Brain microvascular endothelial cell (primary cell): Measurements from ENCODE around the gene MLN.

Source experiments
- DNase-seq: peaks from one replicate; pipeline ENCODE4 v3.0.0-alpha.2; 2020
- H3K27ac ChIP-seq: fragments of 250-450 bp; sonication (Bioruptor Pico); 2 replicates; pipeline ENCODE4 v1.5.1; 2020; ENCODE audit warnings: mild to moderate bottlenecking, moderate library complexity
- H3K27me3 ChIP-seq: fragments of 250-450 bp; sonication (Bioruptor Pico); replicated peaks from 2 replicates; pipeline ENCODE4 v1.5.1; 2020; ENCODE audit warnings: mild to moderate bottlenecking
- H3K36me3 ChIP-seq: fragments of 250-450 bp; sonication (Bioruptor Pico); replicated peaks from 2 replicates; pipeline ENCODE4 v1.5.1; 2020; ENCODE audit warnings: mild to moderate bottlenecking
- H3K4me3 ChIP-seq: 2 replicates; pipeline ENCODE4 v1.5.1; 2011; ENCODE audit warnings: low read depth, mild to moderate bottlenecking, control low read depth, low read length, moderate library complexity
- in situ Hi-C: cut with HindIII; loops from 2 replicates; pipeline ENCODE4 v1.10.0; 2017; ENCODE audit warnings: low sequenced_read_pairs, low pct_ligation_motif_present
- TF ChIP-seq, protein P1 (sequence below): IDR thresholded peaks from 2 replicates; pipeline ENCODE4 v1.5.1; 2011; ENCODE audit warnings: low read depth, mild to moderate bottlenecking, moderate library complexity, low read length, control low read depth, inconsistent platforms; ENCODE audit errors: missing control alignments

The MLN gene

DNA sequence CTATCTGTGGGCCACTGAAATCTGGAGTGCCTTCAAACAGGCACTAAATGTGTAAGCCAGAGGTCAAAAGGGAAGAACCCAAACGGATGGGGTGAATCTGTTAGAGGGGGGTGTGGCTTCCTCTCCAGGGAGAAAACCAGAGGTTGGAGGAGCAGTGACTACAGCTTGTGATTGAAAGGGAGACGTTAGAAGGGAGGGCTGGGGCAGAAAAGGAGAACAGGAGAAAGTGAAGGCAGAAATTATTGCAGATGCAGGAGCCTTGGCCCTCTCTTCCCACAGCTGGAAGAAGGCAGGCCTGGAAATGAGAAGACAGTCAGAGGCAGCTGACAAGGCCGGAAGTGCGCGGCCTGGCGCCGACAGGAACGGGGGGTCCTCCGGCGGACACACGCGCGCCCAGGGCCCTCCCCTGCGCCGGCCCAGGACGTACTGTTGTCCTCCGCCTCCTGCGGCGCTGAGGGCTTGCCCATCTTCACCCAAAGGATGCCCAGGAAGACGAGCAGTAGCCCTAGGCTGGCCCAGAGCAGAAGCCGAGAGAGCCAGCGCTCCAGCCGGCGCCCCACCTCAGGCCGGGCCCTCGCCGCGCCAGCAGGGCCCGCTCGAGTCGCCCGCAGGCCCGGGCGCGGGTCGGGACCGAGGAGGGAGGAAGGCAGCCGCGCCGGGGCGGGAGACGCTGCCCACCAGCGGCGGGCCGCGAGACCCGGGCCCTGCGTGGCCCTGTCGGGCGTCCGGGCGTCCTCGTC lies 15.7 kb downstream of the MLN start:
- Histone ChIP-seq H3K27me3 (no peaks in the 10 kb centered on the region), H3K36me3 (peaks cover 11% of the 10 kb centered on the region), H3K4me3 (peak overlapping the region; percentile 69), H3K27ac (peak overlapping the region; percentile 92)
- in situ Hi-C loops = no loop called here
- TF ChIP-seq, protein P1, sequence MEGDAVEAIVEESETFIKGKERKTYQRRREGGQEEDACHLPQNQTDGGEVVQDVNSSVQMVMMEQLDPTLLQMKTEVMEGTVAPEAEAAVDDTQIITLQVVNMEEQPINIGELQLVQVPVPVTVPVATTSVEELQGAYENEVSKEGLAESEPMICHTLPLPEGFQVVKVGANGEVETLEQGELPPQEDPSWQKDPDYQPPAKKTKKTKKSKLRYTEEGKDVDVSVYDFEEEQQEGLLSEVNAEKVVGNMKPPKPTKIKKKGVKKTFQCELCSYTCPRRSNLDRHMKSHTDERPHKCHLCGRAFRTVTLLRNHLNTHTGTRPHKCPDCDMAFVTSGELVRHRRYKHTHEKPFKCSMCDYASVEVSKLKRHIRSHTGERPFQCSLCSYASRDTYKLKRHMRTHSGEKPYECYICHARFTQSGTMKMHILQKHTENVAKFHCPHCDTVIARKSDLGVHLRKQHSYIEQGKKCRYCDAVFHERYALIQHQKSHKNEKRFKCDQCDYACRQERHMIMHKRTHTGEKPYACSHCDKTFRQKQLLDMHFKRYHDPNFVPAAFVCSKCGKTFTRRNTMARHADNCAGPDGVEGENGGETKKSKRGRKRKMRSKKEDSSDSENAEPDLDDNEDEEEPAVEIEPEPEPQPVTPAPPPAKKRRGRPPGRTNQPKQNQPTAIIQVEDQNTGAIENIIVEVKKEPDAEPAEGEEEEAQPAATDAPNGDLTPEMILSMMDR = no peak
- DNase-seq = peak; percentile 65

DNA sequence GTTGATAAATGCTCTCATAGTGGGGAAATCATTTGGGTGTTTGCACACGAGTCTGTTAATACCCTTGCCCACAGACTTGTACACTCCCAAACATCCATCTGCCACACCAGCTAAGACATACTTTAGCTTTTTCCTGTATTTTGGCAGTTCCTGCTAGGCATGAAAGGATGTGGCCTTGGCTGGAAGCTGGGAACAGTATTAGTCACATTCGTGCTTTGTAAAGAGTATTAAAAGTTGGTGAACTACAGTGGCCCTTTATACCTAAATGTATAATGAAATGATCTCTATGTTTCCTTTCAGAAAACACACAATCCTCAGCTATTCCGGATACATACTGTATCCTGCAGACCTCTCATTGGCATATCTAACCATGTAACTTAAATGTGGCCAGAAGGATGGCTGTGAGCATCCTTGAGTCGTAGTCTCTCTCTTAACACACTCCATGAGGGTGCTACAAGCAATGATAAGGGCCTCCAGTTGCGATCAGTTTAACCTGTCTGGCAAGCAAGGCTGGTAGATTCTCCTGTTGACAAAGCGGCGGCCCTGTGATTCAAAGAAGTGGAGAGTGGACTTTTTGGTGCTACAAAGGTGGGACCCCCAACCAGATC lies 16.4 kb downstream of the MLN start:
- H3K27ac ChIP-seq = peak overlapping the region; percentile 92
- peak overlapping the region; percentile 69 for H3K4me3 ChIP-seq
- peaks cover 18% of the 10 kb centered on the region for H3K36me3 ChIP-seq
- in situ Hi-C loops = no loop called here
- no peaks in the 10 kb centered on the region for H3K27me3 ChIP-seq
- TF ChIP-seq, protein P1 = no peak
- DNase-seq = no peak

DNA sequence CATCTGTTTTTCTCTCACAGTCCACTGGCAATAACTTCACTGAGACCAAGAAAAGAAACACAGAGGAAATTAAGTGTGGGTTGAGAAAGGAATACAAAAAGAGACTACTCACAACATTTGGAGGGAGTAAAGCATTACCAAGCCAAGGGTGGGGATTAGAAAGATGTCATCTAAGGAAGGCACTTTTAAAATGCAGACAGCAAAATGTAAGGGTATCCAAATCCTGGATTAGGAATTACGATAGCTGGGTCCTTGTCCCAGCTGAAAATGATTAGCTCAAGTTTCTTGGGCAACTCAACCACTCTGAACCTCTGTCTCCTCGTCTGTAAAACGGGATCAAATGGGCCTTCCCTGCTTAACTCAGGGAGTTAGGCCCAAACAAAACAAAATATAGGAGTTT lies 17.1 kb downstream of the MLN start:
- Histone ChIP-seq H3K36me3 (peaks cover 22% of the 10 kb centered on the region), H3K27ac (no peak overlapping the region), H3K27me3 (no peaks in the 10 kb centered on the region), H3K4me3 (no peak overlapping the region)
- in situ Hi-C loops = no loop called here
- no peak for DNase-seq
- TF ChIP-seq, protein P1 = no peak

DNA sequence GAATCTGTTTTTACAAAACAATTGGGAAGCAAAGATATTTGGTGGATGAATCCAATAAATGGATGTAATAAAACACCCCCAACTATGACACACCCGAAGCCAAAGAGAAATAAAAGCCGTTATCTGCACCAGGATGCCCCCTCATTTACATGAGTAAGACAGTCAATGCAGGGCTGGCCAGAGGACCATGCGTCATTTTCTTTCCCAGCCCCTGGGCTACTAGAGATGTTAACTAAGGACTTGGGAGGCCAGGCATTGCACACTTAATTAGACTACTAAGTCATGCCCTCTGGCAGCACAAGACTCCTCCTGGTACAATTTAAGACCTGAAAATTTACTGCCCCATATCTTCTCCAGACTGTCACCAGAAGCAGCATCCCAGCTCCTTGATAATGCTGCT lies 18.0 kb downstream of the MLN start:
- Histone ChIP-seq H3K4me3 (no peak overlapping the region), H3K27me3 (no peaks in the 10 kb centered on the region), H3K27ac (no peak overlapping the region), H3K36me3 (peaks cover 26% of the 10 kb centered on the region)
- TF ChIP-seq, protein P1 = no peak
- DNase-seq = no peak
- in situ Hi-C loops = no loop called here

DNA sequence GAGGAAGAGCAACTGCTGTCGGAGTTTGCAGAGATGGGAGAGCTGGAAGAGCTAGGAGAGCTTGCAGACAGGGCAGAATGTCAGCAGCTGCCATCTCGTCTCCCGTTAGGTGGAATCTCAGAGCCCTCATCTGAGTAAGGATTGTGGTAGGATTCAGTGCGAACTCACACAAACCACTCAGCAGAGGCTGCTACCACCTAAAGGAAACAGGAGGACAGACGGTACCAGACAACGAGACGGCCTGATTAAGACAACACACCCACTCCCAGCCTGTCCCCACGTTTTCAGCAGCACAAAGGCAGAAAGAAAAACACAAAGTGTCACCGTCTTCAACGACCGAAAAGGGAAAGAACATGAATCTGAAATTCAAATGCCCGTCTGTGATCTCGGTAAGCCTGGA lies 19.0 kb downstream of the MLN start:
- in situ Hi-C loops = no loop called here
- no peak overlapping the region for H3K27ac ChIP-seq
- H3K36me3 ChIP-seq = peaks cover 36% of the 10 kb centered on the region

More for the DNA sequence above, 19.0 kb downstream of the MLN start:
- Histone ChIP-seq H3K4me3 (no peak overlapping the region), H3K27me3 (no peaks in the 10 kb centered on the region)
- TF ChIP-seq, protein P1 = no peak
- DNase-seq = no peak
